Activated CD4-positive, alpha-beta T cell treated with anti-CD3 and anti-CD28 coated beads, Interleukin-2, amount 50 U/mL, for 4 hours (primary cell): ENCODE data around the gene CCDC134.
A peak's percentile ranks its signal among the peaks of the same experiment; 100 is the strongest.
"Not testable (repeated sequence)": the region's sequence is repeated elsewhere in the genome, so short reads cannot be mapped to it uniquely, and the experiment has no call there.

Experiments used
- DNase-seq, 2 experiments: peaks; one replicate each; pipeline ENCODE4 v3.0.0-alpha.2; 2020

Gene CCDC134

GRCh38 chr22:41826021-41826420 is 25.5 kb downstream of the CCDC134 start:
- DNase-seq, result no peak

DNA sequence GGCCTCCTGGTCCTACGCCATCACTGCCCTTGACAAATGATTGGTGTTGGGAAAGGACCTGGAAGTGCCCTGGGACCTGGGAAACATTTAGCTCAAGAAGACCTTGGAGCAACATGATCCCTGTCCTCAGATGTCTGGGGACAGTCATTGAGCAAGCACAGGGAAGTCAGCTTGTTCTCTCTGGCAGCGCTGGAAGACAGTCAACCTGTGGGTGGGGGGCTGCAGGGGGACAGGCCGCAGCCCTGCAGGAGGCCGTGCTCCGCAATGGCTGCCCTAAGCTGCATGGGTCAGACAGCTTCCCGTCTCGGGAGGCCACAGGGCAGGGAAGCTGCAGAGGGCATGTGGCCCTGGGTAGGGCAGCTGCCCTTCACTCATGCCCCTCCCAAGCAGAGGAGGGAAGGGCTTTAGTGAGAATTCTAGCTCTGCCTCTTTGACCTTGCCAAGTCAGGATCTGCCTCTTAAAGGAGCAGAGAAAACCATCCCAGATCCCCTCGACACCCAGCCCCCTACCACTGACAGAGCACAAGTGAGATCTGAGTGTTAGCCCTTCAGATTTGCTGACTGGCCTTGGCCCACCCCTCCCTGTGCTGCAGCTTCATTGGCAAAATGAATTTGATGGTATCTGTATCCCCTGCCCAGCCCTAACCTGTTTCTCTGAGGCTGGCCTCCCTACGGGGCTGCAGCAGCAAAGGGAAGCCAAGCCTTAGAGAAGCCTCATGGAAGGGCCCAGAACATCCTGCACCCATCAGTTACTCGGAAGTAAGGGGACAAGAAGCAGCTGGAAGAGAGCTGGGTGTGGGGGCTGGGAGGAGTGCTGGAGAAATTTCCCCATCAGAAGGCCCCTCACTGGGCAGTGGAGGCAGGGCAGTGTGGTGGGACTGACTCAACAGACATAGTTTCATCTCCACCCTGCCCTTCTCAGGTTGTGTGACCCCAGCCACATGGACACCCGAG is 26.2 kb downstream of the CCDC134 start:
- no peak for DNase-seq

DNA sequence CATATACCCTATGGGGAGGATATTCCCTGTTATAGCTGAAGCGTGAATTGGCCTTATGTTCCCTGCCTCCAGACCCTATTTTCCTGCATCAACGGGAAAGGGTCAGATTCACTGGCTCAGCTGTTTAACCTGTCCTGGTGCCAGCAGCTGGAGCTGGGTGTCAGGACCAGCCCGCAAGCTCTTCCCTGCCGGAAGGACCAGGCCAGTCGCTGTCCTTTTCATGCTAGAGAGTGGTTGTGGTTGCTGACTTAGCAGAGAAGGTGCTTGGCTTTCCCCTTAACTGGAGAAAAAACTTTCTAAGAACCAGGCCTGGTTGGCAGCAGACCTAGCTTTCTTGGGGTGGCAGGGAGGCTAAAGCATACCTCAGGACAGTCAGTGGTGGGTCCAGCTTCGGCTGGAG is 27.2 kb downstream of the CCDC134 start:
- no peak for DNase-seq

- DNase-seq, result no peak
These were observed 28.0 kb downstream of the CCDC134 start for GRCh38 chr22:41828516-41828915.

DNA sequence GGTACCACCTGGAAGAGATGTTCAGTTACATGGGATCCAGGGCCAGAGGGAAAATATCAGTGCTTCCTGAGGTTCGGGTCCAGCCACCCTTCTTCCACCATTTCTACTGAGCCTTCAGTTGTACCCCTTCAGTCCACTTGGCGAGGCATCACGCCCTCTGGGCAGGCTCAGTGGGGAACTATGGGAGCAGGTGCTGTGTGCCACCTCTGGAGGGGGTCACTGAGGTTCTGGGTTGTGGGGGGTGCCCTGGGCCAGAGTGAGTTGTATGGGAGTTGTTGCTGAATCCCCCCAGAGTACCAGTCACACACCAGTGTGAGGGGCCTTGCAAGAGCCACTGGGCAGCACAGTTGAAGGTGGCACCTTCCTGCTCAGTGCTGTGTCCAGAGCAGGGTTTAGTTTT is 29.7 kb downstream of the CCDC134 start:
- no peak for DNase-seq

DNA sequence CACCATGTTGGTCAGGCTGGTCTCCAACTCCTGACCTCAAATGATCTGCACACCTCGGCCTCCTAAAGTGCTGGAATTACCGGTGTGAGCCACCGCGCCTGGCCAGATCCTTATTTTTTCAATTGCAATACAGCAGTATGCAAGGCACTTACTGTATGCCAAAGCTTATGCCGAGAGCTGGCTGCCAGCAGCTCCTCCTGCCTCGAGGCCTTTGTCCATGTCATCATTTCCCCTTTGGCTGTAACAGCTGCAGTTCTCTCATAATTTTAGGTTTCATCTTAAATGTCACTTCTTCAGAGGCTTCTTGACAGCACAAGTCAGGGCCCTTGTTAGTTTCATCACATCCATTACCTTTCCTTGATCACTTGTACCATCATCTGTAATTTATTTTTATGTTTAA is 30.9 kb downstream of the CCDC134 start:
- no peak for DNase-seq

DNA sequence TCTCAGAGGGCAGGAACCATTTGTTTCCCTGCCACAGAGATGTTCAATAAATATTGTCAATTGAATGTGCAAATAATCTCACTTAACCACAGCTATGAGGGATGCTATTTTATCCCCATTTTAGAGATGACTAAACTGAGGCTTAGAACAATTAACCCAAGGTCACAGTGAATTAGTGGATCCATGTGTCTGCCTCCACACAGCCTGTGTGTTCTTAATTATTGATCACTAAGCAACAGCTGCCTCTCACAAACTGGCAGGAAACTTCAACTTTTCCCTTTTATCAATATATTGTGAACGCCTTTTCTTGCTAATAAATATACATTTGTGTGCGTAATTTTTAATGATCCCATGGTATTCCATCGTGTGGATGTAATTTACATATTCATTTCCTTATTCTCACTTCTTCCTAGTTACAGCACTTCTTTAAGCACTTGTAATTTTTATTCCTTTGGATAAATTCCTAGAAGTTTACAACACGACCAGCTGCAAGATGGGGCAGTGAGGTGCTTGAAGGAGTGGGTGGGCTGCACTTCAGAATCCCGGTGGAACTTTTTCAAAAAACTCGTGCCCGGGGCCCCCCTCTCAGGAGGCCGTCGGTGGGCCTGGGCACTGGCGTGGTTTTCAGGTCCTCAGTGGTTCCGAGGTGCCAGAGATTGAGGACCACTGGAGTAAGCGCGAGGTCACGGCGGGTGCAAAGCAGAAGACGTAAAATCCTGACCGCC is 31.5 kb downstream of the CCDC134 start:
- no peak for DNase-seq

DNA sequence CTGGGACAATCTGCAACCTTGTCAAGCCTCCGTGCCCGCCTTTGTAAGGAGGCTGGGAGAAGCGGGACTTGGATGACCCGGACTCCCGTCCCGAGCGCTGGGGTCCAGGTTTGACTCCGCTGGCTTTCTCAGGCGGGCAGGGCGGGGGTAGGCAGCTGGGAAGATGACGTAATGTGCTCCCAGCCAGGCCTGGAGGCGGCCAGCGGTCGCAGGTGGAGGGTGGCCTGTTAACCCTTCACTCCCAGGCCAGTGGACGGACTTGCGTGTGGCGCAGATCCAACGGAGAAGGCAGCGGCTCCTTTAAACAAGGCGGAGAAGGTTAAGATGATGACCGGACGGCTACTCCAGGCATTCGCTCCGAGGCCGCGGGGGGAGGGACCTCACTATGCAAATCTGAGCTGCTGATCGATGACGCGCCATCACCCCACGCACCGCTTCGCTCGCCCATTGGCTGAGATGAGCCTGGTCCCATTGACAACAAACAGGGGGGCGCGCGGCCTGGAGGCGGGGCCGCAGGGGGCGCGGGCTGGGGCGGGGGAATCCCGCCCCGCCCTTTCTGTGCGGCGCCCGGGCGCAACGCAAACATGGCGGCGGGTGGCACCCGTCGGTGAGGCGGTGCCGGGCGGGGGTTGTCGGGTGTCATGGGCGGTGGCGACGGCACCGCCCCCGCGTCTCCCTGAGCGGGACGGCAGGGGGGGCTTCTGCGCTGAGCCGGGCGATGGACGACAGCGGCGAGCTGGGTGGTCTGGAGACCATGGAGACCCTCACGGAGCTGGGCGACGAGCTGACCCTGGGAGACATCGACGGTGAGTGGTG is 32.3 kb downstream of the CCDC134 start, which contains the start of gene SREBF2:
Gene SREBF2, plus strand, starts transcription at position 553 of the 816 bp plus-strand sequence. Its CDS starts 166 bp downstream, at position 719.
- DNase-seq, result peak; percentile 98 to 99

DNA sequence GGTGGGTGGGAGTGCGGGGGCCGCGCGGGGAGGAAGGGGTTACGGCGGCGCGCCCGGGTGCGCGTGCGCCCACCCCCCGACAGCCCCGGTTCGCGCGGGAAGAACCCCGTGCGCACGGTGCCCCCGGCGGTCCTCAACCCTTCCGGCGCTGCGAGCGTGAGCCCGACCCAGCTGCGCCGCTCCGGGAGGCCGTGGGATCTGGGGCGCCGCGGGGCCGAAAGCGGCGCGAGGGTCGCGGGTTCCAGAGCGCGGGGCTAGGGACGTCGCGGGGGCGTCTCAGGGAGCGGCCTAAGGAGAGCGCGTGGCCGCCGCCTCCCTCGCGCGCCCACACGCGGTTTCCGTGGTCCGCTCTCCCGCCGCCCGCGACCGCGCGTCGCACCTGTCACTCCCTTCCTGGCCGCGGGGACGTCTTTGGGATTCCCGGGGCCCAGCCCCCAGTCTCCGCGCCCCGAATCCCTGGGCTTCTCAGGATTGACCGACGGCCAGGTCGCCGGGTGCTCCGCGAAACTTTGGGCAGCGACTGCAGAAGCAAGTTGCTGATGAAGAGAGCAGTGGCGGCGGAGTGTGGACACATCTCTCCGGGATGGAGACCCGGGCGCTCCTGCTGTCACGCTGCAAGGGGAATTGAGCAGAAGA is 33.0 kb downstream of the CCDC134 start:
- peak; percentile 13 to 31 for DNase-seq

DNA sequence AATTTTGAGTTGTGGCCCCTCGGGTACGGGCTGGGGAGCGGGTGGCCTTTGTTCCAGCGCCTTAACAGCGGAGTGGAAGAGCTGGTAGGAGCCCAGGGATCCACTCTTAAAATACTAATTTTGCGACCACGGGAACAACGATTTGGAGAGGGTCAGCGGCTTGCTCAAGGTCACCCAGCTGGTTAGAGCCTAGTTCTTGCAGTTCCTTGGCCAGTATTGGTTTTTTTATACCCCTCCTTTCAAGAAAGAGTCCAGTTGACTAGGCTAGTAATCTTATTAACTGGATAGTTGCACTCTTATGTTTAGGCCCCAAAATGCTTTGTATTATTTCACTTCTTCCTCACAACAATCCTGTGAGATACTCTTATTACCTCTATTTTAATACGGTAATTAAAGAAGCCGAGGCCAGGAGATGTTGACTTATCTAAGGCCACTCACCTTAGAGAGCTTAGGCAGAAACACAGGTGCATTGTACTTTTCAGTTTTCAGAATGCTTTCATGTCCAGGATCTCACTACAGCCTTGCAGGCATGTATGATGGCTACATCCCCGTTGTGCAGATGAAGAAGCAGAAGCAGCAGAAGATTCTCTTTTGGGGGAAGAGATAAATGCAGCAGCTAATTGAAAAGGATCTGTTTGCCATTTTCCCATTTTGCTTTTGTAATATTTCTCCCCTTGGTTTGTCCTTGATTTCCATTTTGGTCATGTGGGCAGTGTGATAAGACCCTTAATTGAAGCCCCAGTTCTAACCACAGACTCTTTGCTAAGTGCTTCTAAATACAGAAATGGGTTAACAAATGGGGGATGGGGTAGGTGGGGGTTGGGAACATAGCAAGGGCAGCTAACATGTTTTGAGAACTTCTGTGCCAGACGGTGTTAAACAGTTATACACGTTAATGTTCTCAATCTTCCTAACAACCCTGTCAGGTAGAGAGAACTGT is 33.8 kb downstream of the CCDC134 start:
- DNase-seq, result no peak

GRCh38 chr22:41835462-41835861 is 35.0 kb downstream of the CCDC134 start:
- not testable (repeated sequence) for DNase-seq

- no peak for DNase-seq
These were observed 36.1 kb downstream of the CCDC134 start for GRCh38 chr22:41836551-41836950.

- DNase-seq, result no peak
These were observed 38.6 kb downstream of the CCDC134 start for GRCh38 chr22:41838842-41839618.

GRCh38 chr22:41840216-41840615 is 39.7 kb downstream of the CCDC134 start:
- DNase-seq, result no peak

DNA sequence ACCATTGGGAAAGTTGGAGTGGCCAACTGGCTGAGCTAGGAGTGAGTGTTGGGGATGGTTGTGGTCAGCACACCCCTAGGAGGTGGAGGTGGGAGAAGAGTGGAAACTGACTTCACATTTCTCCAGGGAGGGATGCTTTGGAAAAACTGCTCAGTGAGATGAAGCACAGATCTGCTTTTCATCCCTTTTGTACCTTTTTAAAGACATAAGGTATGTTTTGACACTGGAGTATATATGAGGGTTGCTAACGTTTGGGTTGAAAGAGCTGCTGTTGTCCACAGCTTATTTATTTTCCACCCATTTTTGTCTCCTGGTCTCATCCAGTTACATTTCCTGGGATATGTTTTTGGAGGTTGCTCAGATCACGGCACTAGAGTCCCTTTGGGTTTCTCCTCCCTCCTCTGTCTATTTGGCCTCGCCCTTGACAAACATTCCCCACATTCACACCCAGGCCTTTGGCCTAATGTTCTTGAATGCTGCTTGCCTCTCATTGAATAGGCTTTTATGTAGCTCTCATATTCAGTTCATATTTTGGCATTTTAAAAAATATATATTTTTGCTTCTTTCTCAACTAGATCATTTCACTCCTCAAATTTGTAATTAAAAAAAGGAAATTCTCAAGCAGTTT is 40.7 kb downstream of the CCDC134 start:
- DNase-seq, result no peak

DNA sequence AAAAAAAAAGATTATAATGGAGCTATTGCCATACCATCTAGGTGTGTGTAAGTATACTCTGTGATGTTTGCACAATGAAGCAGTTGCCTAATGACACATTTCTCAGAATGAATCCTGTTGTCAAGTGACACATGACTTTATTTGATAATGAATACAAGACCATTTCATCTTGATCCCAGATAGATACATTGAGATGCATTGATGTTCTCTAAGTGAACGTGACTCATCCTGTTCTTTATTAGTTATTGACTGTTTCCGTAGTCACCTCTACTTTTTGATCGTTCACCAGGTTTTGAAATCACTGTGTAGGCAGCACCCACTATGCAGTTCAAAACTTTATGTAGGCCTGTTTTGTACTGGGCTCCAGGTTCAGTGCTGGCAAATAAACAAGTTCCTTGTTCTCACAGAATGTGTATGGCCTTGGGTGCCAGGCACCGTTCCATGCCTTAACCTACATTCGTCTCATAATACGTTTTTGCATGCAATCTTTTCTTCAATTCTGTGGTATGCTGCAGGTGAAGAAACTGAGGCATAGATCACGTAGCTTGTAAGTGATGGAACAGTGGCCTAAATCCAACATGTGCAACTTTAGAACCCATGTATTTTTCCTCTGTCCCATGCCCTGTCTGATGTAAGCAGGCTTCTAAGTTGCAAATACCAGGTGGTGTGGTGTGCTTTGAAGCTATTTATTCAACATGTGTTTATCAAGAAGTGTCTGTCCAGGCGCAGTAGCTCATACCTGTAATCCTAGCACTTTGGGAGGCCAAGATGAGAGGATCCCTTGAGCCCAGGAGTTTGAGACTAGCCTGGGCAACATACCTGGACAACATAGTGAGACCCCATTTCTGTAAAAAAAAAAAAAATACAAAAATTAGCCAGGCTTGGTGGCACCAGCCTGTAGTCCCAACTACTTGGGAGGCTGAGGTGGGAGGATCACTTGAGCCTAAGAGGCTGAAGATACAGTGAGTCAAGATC is 42.8 kb downstream of the CCDC134 start:
- DNase-seq, result no peak

GRCh38 chr22:41844036-41844435 is 43.6 kb downstream of the CCDC134 start:
- DNase-seq, result no peak

- no peak for DNase-seq
These were observed 44.0 kb downstream of the CCDC134 start for GRCh38 chr22:41844513-41844912.
